ENCODE data around the gene IKZF1. TPM values are rescaled to one million over a fixed set of nuclear protein-coding genes. Genes with fewer than 3 reads are reported as not detected.

Gene IKZF1
- total RNA-seq, 6 experiments from 2014 or later: 3.1 to 9.6 (median 5.2) TPM

DNA sequence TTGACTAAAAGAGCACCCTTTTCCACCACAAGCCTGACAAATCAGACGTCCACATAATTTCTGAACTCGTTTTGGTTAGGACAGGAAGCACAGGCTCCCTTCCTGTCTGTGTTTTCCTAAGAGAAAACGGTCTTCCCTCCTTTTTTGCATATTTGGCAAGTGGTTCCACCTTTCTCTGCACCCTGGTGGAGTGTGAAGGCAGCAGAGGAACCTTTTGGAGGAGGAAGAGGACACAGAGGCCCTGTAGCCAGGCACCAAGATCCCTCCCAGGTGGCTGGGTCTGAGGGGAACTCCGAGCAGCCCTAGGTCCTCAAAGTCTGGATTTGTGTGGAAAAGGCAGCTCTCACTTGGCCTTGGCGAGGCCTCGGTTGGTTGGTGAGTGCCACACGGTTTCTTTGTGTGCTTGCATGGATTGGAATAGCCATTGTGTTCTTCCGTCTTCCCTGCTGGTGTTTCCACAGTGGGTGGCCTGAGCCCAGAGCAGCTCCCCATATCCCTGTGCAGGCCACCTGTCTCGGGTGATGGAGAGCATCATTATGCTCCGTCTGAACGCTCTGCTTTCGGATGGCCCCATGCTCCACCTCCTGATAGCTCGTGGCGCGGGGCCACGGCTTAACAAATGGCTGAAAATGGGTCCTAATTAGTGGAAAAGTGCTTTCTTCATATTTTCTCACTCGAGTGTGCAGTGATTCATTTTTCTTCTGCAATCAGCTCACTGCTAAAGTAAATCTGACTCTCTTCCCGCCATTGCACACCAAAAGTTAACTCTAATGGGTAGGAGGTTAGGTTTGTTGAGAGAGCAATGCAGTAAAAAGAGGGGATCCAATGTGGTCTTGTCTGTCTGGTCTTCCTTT, 4.2 kb downstream of the IKZF1 start:
- intact Hi-C loops (cut with DNase I): no loop called here
- 38% methylated on average over 8 of the region's 18 CpGs for WGBS (ENCODE audit: insufficient coverage, low coverage, low lambda C conversion rate, missing lambda C conversion rate)
- Histone ChIP-seq H3K4me3 (no peak overlapping the region), H3K36me3 (no peaks in the 10 kb centered on the region), H3K27me3 (no peaks in the 10 kb centered on the region), H3K4me1 (no peaks in the 10 kb centered on the region), H3K9me3 (no peaks in the 10 kb centered on the region), H3K27ac (peak overlapping the region in 2 of 3 donors; percentile 16 to 40)
- DNase-seq (no peak), ATAC-seq (no peak)
- TF ChIP-seq, protein P1, sequence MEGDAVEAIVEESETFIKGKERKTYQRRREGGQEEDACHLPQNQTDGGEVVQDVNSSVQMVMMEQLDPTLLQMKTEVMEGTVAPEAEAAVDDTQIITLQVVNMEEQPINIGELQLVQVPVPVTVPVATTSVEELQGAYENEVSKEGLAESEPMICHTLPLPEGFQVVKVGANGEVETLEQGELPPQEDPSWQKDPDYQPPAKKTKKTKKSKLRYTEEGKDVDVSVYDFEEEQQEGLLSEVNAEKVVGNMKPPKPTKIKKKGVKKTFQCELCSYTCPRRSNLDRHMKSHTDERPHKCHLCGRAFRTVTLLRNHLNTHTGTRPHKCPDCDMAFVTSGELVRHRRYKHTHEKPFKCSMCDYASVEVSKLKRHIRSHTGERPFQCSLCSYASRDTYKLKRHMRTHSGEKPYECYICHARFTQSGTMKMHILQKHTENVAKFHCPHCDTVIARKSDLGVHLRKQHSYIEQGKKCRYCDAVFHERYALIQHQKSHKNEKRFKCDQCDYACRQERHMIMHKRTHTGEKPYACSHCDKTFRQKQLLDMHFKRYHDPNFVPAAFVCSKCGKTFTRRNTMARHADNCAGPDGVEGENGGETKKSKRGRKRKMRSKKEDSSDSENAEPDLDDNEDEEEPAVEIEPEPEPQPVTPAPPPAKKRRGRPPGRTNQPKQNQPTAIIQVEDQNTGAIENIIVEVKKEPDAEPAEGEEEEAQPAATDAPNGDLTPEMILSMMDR (IDR thresholded peaks at IDR 0.05): no peak
- TF ChIP-seq POLR2A (IDR thresholded peaks at IDR 0.05): no peak

DNA sequence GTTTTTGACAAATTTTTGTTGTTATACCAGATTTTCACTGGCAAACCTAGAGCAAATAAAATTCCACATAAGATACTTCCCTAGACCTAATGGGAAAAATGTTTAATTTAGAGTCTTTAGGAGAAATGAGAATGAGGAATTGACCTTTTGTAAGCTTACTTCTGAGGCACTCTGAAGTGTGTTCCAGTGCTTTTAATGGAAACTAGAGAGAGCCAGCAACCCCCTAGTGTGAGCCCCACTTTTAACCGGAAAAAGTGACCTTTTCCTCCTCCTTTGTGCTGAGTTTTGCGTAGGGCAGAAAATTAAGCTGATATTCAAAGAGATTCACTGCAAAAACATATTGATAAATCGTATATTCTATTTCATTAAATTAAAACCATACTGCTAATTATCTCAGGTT, 5.2 kb downstream of the IKZF1 start:
- Histone ChIP-seq H3K27ac (no peak overlapping the region), H3K9me3 (no peaks in the 10 kb centered on the region), H3K36me3 (no peaks in the 10 kb centered on the region), H3K27me3 (no peaks in the 10 kb centered on the region), H3K4me3 (no peak overlapping the region), H3K4me1 (no peaks in the 10 kb centered on the region)
- intact Hi-C loops (cut with DNase I): no loop called here
- DNase-seq: no peak
- TF ChIP-seq, protein P1 (IDR thresholded peaks at IDR 0.05): no peak
- no peak for TF ChIP-seq POLR2A (IDR thresholded peaks at IDR 0.05)
- 25% methylated on average over 3 of the region's 3 CpGs for WGBS (ENCODE audit: insufficient coverage, low coverage, low lambda C conversion rate, missing lambda C conversion rate)
- ATAC-seq: no peak

DNA sequence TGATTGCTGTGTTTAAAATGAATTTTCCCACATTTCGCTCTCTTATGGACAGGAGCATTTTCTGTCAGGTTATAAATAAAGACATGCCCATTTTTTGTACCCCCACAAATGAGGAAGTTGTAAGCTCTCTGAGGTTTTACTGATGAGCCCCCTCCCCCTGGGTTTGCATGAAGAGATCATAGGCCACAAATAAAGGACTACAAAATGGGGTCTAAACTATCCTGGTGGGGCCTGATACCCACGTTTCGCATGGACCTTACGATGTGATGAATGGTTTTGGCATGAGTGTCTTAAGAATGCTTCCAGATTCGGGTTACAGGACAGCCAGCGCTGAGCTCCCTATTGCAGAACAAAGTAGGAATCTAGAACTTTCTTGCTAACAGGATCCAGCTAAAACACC, 5.8 kb downstream of the IKZF1 start:
- WGBS (ENCODE audit: insufficient coverage, low coverage, low lambda C conversion rate, missing lambda C conversion rate): 51% methylated on average over 3 of the region's 6 CpGs
- Histone ChIP-seq H3K27ac (no peak overlapping the region), H3K4me1 (no peaks in the 10 kb centered on the region), H3K4me3 (no peak overlapping the region), H3K9me3 (no peaks in the 10 kb centered on the region), H3K36me3 (no peaks in the 10 kb centered on the region), H3K27me3 (no peaks in the 10 kb centered on the region)
- TF ChIP-seq, protein P1 (IDR thresholded peaks at IDR 0.05): no peak
- TF ChIP-seq POLR2A (IDR thresholded peaks at IDR 0.05): no peak
- ATAC-seq: no peak
- no peak for DNase-seq
- intact Hi-C loops (cut with DNase I): no loop called here

DNA sequence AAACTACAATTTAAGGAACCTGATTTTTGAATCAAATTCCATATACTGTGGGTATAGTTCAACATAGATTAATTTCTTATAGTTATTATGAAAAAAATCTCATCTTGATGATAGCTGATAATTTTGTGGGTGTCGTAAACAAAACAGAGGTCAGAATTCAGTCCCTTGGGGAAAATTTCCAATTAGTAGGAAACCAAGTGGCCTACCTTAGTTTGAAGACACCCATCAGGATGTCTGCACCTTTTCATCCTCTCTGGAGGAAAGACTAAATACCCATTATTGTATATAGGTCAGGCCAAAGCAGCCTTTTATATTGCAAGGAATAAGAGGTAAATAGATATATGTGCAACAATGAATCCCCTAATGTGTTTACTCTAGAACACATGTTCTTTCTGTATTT, 6.4 kb downstream of the IKZF1 start:
- 82% methylated on average over 1 of the region's 1 CpG for WGBS (ENCODE audit: insufficient coverage, low coverage, low lambda C conversion rate, missing lambda C conversion rate)
- TF ChIP-seq POLR2A (IDR thresholded peaks at IDR 0.05): no peak
- TF ChIP-seq, protein P1 (IDR thresholded peaks at IDR 0.05): no peak

More for the DNA sequence above, 6.4 kb downstream of the IKZF1 start:
- Histone ChIP-seq H3K9me3 (no peaks in the 10 kb centered on the region), H3K4me3 (no peak overlapping the region), H3K27ac (no peak overlapping the region), H3K4me1 (no peaks in the 10 kb centered on the region), H3K27me3 (no peaks in the 10 kb centered on the region), H3K36me3 (no peaks in the 10 kb centered on the region)
- ATAC-seq: no peak
- no peak for DNase-seq
- intact Hi-C loops (cut with DNase I): no loop called here

Measured in right lobe of liver (tissue), 6 donors.